HG03575 (cell line): Measurements from ENCODE around the gene TMEM33.

Experiments
- ATAC-seq: cut with Tn5 transposase; IDR thresholded peaks from one replicate; pipeline ENCODE4 v1.9.1; 2021; ENCODE audit not compliant: unreplicated experiment, insufficient number of reproducible peaks, low FRiP score; ENCODE audit errors: extremely low read depth

TMEM33 gene

DNA sequence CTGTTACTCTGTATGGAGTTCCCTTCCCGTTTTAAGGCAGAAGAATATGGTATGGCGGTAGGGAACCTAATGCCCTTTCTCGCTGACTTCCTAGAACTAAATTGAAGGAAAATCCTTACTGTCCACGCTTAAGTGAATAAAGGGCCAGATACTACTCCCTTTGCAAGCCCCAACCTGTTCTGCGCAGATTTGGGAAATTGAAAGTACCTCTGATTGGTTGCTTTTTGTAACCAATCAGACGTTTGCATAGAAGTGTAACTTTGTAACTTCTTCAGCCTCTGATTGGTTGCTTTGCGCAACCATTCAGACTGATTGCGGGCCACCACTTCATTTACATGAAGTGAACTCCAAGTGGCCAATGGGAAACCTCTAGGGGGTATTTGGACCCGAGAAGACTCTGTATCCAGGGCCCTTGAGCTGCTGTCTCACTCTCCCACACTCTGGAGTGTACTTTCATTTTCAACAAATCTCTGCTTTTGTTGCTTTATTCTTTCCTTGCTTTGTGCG, 1.2 kb upstream of the TMEM33 start:
- ATAC-seq, result no peak

DNA sequence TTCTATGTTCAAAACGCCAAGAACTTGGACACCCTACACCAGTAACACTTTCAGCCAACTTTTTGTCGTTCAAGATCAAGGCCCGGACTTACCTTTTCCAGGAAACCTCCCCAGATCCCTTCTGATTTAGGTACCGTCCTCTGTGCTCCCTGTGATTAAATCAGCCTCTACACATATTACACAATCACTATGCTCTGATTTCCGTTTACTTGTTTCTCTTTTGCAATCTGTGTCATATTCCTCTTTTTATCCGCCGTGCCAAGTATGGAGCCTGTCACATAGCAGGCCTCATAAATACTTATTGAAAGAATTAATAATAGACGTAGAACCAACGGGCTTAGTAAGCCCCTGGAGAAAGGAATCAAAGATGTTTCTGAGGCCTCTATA, 722 bp upstream of the TMEM33 start:
- no peak for ATAC-seq

DNA sequence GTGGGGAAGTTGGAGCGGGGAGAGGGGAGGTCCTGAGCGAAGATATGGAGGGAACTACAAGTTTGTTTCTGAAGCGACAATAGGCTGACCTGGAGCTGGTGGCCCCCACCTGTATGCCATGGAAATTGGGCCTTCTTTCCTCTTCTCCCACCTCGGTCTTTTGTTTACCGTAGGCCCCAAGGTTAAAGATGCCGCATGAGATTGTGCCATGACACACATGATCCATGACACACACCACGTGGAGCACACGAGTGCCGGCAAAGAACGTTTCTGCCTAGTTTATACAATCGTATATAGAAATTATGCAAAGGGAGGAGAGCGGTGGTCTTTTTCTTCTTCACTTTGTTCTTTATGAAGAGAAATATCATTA, 408 bp downstream of the TMEM33 start:
- no peak for ATAC-seq

DNA sequence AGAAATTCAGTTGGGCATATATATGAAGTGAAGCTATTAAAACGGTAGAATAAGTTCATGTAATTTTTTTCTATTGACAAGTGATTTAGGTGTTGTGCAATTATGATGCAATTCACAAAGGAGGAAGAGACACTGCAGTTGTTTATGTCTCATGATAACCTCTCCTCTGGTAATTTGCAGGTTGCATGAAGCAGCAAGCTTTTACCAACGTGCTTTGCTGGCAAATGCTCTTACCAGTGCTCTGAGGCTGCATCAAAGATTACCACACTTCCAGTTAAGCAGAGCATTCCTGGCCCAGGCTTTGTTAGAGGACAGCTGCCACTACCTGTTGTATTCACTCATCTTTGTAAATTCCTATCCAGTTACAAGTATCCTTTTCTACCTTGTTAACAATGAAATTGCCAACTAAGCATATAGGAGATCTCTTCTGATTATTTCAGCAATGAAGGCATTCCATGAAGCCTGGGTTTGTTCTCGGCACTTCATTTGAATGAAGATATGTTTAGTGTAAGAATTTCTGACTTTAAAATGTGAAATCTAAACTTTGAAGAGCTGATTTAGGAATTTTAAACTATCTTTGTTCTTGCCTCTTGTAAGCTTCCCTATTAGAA, 3.9 kb downstream of the TMEM33 start:
- ATAC-seq, result no peak

DNA sequence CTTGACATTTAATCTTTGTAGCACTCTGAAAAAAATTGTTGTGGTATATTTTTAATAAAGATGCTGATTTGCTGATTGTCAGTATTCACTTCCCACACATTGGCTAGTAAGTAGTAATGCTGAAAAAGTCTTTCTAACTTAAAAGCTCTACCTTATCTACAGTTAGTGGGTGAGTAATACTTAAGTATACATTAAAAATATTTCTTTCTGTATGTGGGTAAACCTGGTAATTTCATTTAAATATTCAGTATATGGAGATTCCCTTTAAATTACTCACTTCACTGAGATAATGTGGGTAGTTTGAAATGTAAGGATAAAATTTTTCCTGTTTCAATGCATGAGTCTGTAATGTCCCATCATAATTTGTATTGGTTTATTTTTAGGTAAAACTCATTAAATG, 5.6 kb downstream of the TMEM33 start:
- no peak for ATAC-seq

DNA sequence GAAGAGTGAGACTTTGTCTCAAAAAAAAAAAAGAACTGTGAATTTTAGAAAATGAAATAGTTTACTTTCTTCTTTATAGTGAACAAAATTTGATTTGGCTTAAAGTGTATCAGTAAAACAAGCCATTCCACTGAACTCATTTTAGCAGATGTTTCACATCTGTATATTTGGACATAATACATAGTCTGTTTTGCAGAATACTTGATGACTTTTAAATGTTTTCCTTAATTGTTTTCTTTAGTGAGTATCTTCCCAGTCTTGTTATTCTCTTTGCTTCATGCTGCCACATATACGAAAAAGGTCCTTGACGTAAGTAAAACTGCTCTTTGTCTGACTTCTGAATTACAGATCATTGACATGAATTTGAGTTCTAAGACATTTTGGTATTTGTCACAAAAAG, 8.3 kb downstream of the TMEM33 start:
- no peak for ATAC-seq

DNA sequence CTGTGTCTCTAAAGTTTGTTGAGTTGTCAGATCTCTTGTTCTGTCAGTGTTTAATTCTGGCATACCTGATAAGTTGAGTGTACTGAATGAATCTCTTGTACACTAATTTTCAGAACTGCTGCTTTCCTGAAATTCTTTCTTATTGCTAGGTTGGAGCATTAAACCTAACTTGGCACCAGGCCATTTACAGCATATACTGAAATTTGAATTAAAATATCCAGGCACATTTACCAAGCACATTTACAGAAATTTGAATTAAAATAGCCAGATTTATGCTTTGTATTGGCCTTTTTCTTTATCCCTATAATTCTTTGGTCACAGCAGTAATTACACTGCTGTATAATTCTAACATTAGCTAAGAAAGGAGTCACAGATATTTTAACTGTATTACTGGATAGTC, 8.9 kb downstream of the TMEM33 start:
- ATAC-seq, result no peak

DNA sequence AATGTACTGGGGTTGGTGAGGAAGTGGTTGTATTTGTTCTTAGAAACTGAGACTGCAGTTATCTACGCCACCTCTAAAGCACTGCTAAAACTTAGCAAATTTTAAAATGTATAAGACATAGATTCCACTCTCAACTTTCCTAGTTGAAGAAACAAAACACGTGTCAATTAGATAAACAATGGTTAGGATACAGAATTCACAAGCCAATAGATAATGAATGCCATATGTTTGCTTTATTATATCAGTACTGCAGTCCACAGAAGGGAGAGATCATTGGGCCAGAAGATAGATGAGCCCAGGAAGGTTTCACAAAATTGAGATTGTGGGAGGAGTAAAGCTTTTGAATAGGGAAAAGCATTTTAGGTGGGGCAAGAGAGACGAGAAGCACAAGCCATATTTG, 14.3 kb downstream of the TMEM33 start:
- no peak for ATAC-seq

DNA sequence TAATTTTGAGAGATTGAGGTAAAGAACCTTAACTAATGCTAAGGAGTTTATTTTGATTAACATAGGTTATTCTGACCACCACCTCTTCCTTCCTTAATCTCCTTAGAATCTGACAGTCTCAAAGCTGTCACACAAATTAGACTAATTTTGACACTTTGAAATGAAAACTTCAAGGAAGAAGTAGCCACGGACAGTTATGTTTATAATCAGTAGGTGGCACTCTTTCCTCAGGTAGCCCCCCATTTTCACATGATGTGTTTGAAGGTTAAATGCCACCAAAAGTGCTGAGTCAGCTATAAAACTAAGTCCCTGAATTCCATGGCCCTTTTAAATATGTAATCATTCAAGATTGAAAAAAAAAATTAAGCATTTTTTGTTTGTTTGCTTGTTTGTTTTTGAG, 22.4 kb downstream of the TMEM33 start:
- no peak for ATAC-seq

DNA sequence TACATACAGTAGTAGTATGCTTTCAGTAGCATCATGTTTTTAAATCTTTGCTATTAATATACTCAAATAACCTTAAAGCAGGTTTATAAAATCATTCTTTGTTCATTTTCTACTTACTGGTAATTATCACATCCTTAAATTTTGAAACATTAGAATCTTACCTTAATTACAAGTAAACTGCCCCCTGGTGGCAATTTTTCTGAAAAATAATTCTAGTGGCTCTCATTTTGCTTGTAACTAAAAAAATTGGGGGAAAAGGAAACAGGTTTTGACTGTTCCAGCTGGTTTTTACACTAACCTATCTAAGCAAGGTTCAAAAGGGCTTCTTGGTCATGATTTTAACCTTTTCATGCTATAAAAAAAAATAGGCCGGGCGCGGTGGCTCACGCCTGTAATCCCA, 27.9 kb downstream of the TMEM33 start:
- no peak for ATAC-seq

DNA sequence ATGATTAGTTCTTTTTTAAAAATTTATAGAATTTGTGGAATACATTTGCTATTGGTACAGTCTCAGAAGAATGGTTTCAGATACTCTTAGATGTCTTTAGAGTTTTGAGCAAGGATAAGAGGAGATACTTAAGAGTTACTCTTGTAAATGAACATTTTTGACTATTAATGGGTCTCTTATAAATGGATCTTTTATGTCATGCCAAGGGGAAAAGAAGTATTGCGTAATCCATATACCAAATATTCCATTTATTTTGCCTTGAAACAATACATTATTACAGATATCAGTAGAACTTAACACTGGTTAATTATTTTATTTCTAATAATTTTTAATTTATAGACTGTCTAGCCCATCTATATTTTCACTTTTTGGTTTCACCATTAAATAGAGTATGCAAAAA, 29.2 kb downstream of the TMEM33 start:
- no peak for ATAC-seq

DNA sequence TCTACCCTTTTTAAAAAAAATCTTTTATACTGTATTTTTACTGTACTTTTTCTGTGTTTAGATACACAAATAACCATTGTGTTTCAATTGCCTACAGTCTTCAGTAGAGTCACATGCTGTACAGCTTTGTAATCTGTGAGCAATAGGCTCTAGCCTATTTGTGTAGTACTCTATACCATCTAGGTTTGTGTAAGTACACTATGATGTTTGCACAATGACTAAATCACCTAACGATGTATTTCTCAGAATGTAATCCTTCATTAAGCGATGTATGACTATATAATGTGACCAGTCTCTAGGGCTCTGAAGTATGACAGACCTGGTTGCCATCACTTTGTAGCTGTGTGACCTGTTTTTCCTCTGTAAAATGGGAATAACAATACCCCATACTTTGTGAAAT, 32.2 kb downstream of the TMEM33 start:
- no peak for ATAC-seq

DNA sequence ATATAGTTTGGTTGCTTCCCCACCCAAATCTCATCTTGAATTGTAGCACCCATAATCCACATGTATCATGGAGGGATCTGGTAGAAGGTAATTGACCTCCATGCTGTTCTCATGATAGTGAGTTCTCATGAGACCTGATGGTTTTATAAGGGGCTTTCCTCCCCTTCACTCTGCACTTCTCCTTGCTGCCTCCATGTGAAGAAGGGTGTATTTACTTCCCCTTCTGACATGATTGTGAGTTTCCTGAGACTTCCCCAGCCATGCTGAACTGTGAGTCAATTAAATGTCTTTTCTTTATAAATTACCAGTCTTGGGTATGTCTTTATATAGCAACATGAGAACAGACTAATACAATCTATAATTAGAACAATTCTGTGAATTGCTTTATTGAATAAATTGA, 34.4 kb downstream of the TMEM33 start:
- no peak for ATAC-seq

DNA sequence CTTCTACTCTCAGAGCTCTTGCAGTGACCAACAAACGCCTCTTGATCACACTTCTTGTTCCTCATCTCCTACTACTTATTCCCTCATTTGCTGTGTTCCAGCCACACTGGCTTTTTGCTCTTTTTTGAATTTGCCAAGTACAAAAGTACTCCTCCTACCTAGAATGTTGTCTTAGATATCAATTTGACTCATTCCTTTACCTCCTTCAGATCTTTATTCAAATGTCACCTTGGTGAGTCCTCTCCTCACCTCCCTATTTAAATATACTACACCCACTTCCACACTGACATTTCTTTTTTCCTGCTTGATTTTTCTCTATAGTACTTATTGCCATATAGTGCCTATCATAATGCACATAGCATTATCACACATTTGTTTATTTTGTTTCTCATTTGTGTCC, 40.1 kb downstream of the TMEM33 start:
- no peak for ATAC-seq

DNA sequence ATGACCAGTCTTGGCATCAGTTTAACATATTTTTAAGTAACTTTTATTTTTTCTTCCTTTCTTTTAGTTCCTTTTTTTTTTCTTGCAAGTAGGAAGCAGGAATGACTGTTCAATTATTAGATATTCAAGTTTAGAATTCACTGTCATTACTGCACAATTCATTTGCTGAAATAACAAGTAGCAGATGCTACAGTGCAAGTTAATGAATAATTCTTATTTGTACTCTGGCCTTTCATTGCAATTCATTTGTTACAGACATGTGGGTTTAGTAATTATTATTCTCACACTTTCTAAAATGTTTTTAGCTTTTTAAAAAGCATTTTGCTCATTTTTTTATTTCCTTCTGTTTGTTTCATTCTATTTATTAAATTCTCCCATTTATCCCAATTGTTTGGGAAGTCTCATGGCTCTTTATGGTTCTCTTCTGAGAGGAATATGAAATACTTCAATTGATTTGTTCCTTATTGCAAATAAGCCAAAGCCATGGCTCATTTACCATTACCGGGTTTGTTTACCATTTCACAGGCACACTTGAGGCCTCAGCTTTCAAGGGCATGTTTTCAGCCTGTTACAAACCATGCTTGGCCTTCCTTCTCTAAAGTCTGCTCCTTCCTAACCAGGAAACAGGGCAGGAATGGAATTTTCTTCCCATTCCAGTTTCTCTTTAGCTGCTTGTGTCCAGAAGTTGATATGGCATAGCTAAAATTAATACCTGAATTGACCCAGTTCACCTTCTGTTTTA, 41.7 kb downstream of the TMEM33 start:
- no peak for ATAC-seq

DNA sequence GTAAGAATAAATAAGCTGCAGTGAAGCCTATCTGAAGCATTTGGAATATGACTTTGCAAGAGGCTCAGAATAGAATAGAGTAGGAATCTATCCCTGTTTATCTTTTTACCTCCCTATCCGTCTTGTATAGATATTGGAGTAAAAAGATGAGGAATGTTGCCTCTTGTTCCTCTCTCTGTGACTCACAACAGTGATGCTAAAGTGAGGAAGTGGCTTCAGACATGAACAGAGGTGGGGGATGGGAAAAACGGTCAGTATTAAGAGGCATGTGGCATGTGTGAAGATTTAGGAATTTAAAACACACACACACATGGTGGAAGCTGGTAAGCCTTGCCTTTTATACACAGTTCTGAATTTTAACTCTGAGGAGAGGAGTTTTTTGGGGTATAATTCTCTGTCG, 42.5 kb downstream of the TMEM33 start:
- no peak for ATAC-seq

DNA sequence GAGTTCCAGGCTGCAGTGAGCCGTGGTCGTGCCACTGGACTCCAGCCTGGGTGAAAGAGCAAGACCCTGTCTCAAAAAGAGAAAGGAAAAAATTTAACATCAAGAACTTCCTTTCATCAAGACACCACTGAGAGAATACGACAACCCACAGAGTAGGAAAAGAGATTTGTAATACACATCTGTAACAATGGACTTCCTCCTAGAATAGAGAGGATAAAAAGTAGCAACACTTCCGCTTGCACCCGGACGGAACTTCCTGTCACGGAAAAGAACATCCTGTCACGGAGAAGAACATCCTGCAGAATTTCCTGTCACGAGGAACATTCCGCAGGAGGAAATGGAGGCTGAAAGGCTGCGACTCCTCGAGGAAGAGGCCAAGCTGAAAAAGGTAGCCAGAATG, 46.2 kb downstream of the TMEM33 start, which contains the start of gene DCAF4L1:
Gene DCAF4L1, plus strand, starts transcription at position 301 of the 400 bp plus-strand sequence. Its CDS starts 37 bp downstream, at position 338.
- no peak for ATAC-seq

DNA sequence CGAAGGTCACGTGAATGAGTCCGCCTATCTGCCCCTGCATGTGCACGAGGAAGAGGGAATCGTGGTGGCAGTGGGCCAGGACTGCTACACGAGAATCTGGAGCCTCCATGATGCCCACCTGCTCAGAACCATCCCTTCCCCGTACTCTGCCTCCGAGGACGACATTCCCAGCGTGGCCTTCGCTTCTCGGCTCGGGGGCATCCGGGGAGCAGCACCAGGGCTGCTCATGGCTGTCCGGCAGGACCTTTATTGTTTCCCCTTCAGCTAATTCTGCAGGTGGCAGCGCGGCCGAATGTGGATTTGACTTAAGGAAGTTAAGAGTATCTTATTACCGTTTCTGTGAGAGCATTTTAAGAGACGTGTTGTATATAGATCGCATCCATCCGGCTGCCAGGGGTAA, 47.5 kb downstream of the TMEM33 start:
- ATAC-seq, result no peak

DNA sequence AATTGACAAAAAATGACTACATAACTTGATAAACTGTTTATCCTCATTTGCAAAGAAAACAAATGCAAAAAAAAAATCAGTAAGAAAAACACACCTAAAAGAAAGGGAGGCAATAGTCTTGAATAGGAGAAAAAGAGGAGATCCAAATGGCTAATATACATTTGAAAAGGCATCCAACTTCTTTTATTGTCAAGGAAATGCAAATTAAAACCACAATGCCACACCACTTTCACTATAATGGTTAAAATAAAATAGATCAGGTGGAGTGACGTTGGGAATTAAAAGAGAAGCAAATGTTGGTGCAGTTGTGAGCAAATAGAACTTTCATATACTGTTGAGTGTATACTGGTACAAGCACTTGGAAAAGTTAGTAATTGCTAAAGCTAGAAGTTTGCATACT, 49.9 kb downstream of the TMEM33 start:
- ATAC-seq, result no peak

DNA sequence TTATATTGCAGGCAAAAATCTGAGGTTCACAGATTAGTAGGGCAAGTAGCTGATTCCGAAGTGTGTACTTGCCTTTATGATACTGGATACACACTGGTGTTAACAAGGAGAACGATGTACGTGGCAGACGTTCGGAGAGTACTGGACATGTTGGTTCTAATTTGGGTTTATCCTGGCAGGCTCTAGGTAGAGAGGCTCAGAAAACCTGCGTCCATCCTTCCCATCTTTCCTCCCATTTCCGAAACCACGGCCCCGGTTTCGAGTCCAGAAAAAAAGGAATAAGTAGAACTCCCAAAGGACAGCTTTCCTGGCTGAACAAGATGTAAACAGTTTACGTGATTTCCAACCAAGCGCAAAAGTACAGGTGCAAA, 54.8 kb downstream of the TMEM33 start:
- peak; percentile 11 for ATAC-seq
